ENCODE data around the gene TENM3.
"Not testable (repeated sequence)": the region's sequence is repeated elsewhere in the genome, so short reads cannot be mapped to it uniquely, and the experiment has no call there.

TENM3 gene

DNA sequence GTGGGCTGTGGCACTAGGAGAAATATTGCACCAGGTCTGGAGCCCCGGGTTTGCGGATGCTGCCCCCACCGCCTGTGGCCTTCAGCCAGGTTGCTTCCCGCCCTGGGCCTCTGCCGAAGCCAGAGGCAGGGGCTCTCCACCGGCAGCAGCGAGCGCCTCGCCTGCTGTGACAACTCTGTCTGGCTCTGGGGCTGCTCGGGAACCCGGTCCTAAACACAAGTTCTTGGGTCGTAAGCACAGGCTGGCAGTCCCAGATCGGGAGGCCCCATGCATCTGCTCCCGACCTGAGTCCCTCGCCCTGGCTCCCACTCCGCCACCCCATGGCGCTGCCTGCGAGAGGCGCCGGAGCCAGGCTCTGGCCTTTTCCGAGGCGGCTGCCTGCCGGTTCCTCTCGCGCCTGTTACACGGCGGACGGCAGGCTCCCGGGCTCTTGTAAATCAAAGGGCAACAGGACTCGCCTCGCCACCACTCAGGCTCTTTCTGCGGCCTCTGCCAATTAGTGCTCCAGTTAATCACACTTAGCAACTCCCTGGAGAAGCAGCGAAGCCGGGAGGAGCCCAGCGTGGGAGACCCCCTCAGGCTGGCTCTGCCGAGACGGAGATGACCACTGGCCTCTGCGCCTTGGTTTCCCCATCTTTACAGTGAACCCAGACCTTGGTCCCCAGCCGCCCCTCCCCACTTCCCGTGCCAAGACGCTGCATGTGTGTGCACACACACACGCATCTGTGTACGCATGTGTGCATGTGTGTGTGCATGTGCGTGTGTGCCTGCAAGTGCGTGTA lies 564.8 kb downstream of the TENM3 start:
- H3K4me1 ChIP-seq (ENCODE audit: control insufficient read depth, insufficient read depth, low read length), result peaks cover 7% of the 10 kb centered on the region
- H3K9me3 ChIP-seq (ENCODE audit: control insufficient read depth, insufficient read depth, low read length), result no peaks in the 10 kb centered on the region
- H3K27me3 ChIP-seq (ENCODE audit: control insufficient read depth, insufficient read depth, low read length), result peaks cover 4% of the 10 kb centered on the region
- H3K9ac ChIP-seq (ENCODE audit: low read depth, low read length), result no peak overlapping the region
- no peaks in the 10 kb centered on the region for H3K36me3 ChIP-seq (ENCODE audit: control insufficient read depth, insufficient read depth, low read length)
- H3K4me3 ChIP-seq (ENCODE audit: low read depth, low read length), result no peak overlapping the region

GRCh38 chr4:182808673-182809416 lies 565.6 kb downstream of the TENM3 start:
- H3K9ac ChIP-seq (ENCODE audit: low read depth, low read length), result no peak overlapping the region
- no peaks in the 10 kb centered on the region for H3K36me3 ChIP-seq (ENCODE audit: control insufficient read depth, insufficient read depth, low read length)
- no peak overlapping the region for H3K4me3 ChIP-seq (ENCODE audit: low read depth, low read length)
- H3K4me1 ChIP-seq (ENCODE audit: control insufficient read depth, insufficient read depth, low read length), result peaks cover 3% of the 10 kb centered on the region
- H3K9me3 ChIP-seq (ENCODE audit: control insufficient read depth, insufficient read depth, low read length), result no peaks in the 10 kb centered on the region
- peaks cover 4% of the 10 kb centered on the region for H3K27me3 ChIP-seq (ENCODE audit: control insufficient read depth, insufficient read depth, low read length)

DNA sequence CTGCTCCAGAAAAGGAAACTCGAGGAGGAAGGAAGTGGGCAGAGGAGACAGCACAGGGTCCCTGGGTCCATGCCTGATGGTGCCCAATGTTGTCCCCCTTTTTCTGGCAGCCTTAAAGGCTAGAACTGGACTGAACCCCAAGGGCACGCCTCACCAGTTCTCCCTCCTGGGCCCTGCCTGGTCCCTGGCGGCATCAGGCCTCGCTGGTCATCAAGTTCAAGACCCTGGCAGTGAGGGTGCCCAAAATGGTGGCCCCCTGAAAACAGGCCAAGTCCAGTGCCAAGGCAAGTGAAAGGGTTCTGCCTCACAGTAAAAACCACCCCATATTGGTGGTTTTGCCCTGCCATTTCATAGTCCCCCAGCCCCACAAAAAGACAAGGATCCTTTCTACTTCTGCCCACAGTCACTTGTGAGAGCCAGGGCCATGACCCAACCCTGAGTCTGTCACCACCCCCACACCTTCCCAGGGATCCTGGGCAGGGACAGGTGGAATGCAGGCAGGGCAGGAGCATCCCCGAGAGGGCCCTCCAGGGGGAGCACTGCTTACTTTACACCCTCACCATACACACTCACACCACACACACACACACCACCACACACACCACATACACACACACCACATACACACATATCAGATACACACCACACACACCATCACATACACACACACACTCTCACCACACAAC lies 566.4 kb downstream of the TENM3 start:
- H3K36me3 ChIP-seq (ENCODE audit: control insufficient read depth, insufficient read depth, low read length), result no peaks in the 10 kb centered on the region
- H3K27me3 ChIP-seq (ENCODE audit: control insufficient read depth, insufficient read depth, low read length), result peaks cover 4% of the 10 kb centered on the region
- no peaks in the 10 kb centered on the region for H3K9me3 ChIP-seq (ENCODE audit: control insufficient read depth, insufficient read depth, low read length)
- no peak overlapping the region for H3K9ac ChIP-seq (ENCODE audit: low read depth, low read length)
- H3K4me3 ChIP-seq (ENCODE audit: low read depth, low read length), result no peak overlapping the region
- peaks cover 3% of the 10 kb centered on the region for H3K4me1 ChIP-seq (ENCODE audit: control insufficient read depth, insufficient read depth, low read length)

DNA sequence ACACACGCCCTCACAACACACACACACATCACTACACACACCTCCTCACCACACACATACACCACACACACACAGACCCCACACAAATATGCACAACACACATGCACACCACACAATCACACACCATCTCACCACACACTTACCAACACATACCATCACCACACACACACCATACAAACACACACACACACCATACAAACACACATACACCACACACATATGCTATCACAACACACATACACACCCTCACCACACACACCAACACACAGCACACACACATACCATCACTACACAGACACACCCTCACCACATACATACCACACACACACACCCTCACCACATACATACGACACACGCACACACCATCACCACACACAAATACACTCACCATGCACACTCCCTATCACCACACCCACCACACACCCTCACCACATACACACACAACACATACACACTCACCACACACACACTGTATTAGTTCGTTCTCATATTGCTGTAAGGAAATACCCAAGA lies 567.0 kb downstream of the TENM3 start:
- Histone ChIP-seq H3K36me3 (ENCODE audit: control insufficient read depth, insufficient read depth, low read length) (no peaks in the 10 kb centered on the region), H3K9me3 (ENCODE audit: control insufficient read depth, insufficient read depth, low read length) (no peaks in the 10 kb centered on the region), H3K4me3 (ENCODE audit: low read depth, low read length) (no peak overlapping the region), H3K9ac (ENCODE audit: low read depth, low read length) (no peak overlapping the region), H3K4me1 (ENCODE audit: control insufficient read depth, insufficient read depth, low read length) (peaks cover 3% of the 10 kb centered on the region), H3K27me3 (ENCODE audit: control insufficient read depth, insufficient read depth, low read length) (peaks cover 4% of the 10 kb centered on the region)

- Histone ChIP-seq H3K27me3 (ENCODE audit: control insufficient read depth, insufficient read depth, low read length) (no peaks in the 10 kb centered on the region), H3K4me3 (ENCODE audit: low read depth, low read length) (no peak overlapping the region), H3K9me3 (ENCODE audit: control insufficient read depth, insufficient read depth, low read length) (no peaks in the 10 kb centered on the region), H3K36me3 (ENCODE audit: control insufficient read depth, insufficient read depth, low read length) (no peaks in the 10 kb centered on the region), H3K4me1 (ENCODE audit: control insufficient read depth, insufficient read depth, low read length) (no peaks in the 10 kb centered on the region), H3K9ac (ENCODE audit: low read depth, low read length) (no peak overlapping the region)
Observed at GRCh38 chr4:182812916-182813315, 569.7 kb downstream of the TENM3 start.

GRCh38 chr4:182814065-182814464 lies 570.9 kb downstream of the TENM3 start:
- H3K36me3 ChIP-seq (ENCODE audit: control insufficient read depth, insufficient read depth, low read length); H3K4me3 ChIP-seq (ENCODE audit: low read depth, low read length); H3K9ac ChIP-seq (ENCODE audit: low read depth, low read length): not testable (repeated sequence)

GRCh38 chr4:182818926-182819730 lies 575.9 kb downstream of the TENM3 start:
- Histone ChIP-seq H3K27me3 (ENCODE audit: control insufficient read depth, insufficient read depth, low read length) (no peaks in the 10 kb centered on the region), H3K9ac (ENCODE audit: low read depth, low read length) (no peak overlapping the region), H3K36me3 (ENCODE audit: control insufficient read depth, insufficient read depth, low read length) (peaks cover 2% of the 10 kb centered on the region), H3K9me3 (ENCODE audit: control insufficient read depth, insufficient read depth, low read length) (no peaks in the 10 kb centered on the region), H3K4me3 (ENCODE audit: low read depth, low read length) (no peak overlapping the region), H3K4me1 (ENCODE audit: control insufficient read depth, insufficient read depth, low read length) (peaks cover 4% of the 10 kb centered on the region)

More at GRCh38 chr4:182814065-182814464, 570.9 kb downstream of the TENM3 start:
- not testable (repeated sequence) for H3K27me3 ChIP-seq (ENCODE audit: control insufficient read depth, insufficient read depth, low read length); H3K9me3 ChIP-seq (ENCODE audit: control insufficient read depth, insufficient read depth, low read length); H3K4me1 ChIP-seq (ENCODE audit: control insufficient read depth, insufficient read depth, low read length)

GRCh38 chr4:182819751-182820150 lies 576.5 kb downstream of the TENM3 start:
- Histone ChIP-seq H3K4me1 (ENCODE audit: control insufficient read depth, insufficient read depth, low read length) (peaks cover 4% of the 10 kb centered on the region), H3K9me3 (ENCODE audit: control insufficient read depth, insufficient read depth, low read length) (no peaks in the 10 kb centered on the region), H3K27me3 (ENCODE audit: control insufficient read depth, insufficient read depth, low read length) (no peaks in the 10 kb centered on the region), H3K36me3 (ENCODE audit: control insufficient read depth, insufficient read depth, low read length) (peaks cover 2% of the 10 kb centered on the region), H3K4me3 (ENCODE audit: low read depth, low read length) (no peak overlapping the region), H3K9ac (ENCODE audit: low read depth, low read length) (no peak overlapping the region)

- H3K9me3 ChIP-seq (ENCODE audit: control insufficient read depth, insufficient read depth, low read length), result no peaks in the 10 kb centered on the region
- peaks cover 2% of the 10 kb centered on the region for H3K36me3 ChIP-seq (ENCODE audit: control insufficient read depth, insufficient read depth, low read length)
- no peak overlapping the region for H3K9ac ChIP-seq (ENCODE audit: low read depth, low read length)
- no peaks in the 10 kb centered on the region for H3K27me3 ChIP-seq (ENCODE audit: control insufficient read depth, insufficient read depth, low read length)
- no peak overlapping the region for H3K4me3 ChIP-seq (ENCODE audit: low read depth, low read length)
- H3K4me1 ChIP-seq (ENCODE audit: control insufficient read depth, insufficient read depth, low read length), result peaks cover 4% of the 10 kb centered on the region
Observed at GRCh38 chr4:182822554-182822953, 579.4 kb downstream of the TENM3 start.

DNA sequence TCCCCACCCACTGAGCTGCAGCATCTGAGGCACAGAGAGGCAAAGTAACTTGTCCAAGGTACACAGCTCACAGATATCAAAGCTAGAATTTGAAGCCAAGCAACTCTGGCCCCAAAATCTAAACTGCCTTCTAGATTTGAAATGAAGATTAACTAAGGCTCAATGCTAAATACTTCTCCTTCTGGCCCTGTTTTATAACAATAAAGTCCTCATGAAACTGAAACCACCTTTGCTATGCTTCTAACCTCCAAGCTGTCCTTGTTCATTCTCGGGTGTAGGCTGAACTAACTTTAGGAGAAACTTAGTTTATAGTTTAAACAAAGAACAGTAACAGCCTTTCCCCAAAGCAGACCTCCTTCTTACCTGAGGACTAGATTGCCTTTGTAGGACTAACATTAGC lies 580.4 kb downstream of the TENM3 start:
- H3K9ac ChIP-seq (ENCODE audit: low read depth, low read length), result no peak overlapping the region

DNA sequence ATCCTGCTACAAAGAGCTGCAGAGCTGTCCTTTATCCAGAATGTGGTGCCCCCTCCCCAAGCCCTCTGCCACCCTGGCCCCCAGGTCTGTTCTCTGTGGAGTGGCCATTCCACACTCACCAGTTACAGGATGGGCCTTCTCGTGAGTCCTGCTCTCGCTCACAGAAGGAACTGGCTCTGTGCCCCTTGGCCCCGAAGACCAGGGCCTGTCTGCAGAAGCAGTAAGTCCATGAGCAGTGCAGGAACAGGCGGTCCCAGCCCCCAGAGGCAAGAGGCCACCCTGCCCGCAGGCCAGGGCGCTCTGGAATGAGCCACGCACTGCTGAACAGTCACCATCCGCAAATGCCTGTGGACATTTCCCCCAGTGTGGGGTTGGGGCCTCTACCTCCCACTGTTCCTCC lies 581.8 kb downstream of the TENM3 start:
- no peaks in the 10 kb centered on the region for H3K4me1 ChIP-seq (ENCODE audit: control insufficient read depth, insufficient read depth, low read length)
- no peaks in the 10 kb centered on the region for H3K36me3 ChIP-seq (ENCODE audit: control insufficient read depth, insufficient read depth, low read length)
- no peaks in the 10 kb centered on the region for H3K9me3 ChIP-seq (ENCODE audit: control insufficient read depth, insufficient read depth, low read length)
- no peaks in the 10 kb centered on the region for H3K27me3 ChIP-seq (ENCODE audit: control insufficient read depth, insufficient read depth, low read length)
- H3K4me3 ChIP-seq (ENCODE audit: low read depth, low read length), result no peak overlapping the region
- no peak overlapping the region for H3K9ac ChIP-seq (ENCODE audit: low read depth, low read length)

More for the DNA sequence above, 580.4 kb downstream of the TENM3 start:
- Histone ChIP-seq H3K36me3 (ENCODE audit: control insufficient read depth, insufficient read depth, low read length) (peaks cover 2% of the 10 kb centered on the region), H3K27me3 (ENCODE audit: control insufficient read depth, insufficient read depth, low read length) (no peaks in the 10 kb centered on the region), H3K4me3 (ENCODE audit: low read depth, low read length) (no peak overlapping the region), H3K9me3 (ENCODE audit: control insufficient read depth, insufficient read depth, low read length) (no peaks in the 10 kb centered on the region), H3K4me1 (ENCODE audit: control insufficient read depth, insufficient read depth, low read length) (peaks cover 4% of the 10 kb centered on the region)
